ENCODE measurements around the gene HEATR1. TPM values are rescaled to one million over a fixed set of nuclear protein-coding genes. Genes with fewer than 3 reads are reported as not detected.

Gene HEATR1
- total RNA-seq, 1 donor: 47.9 TPM

DNA sequence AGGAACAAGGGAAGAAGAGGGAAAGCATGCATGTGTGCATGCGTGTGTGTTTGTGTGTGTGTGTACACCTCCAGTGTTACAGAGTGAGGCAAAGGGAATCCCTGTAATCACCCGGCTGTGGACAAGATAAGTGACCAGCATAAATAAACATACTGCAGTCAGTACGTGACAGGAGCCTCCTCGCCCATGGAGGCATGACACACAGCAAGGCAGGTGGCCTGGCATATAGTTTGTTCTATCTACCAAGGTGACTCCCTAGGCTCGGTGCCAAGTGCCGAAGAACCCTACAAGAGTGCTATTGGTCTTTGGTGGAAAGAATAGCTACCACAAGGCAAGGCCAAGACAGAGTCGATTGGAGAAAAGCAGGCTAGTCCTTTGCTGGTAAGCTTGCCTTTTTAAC is 31.7 kb upstream of the HEATR1 start:
- DNase-seq (ENCODE audit: low read depth): no peak
- TF ChIP-seq, protein P1, sequence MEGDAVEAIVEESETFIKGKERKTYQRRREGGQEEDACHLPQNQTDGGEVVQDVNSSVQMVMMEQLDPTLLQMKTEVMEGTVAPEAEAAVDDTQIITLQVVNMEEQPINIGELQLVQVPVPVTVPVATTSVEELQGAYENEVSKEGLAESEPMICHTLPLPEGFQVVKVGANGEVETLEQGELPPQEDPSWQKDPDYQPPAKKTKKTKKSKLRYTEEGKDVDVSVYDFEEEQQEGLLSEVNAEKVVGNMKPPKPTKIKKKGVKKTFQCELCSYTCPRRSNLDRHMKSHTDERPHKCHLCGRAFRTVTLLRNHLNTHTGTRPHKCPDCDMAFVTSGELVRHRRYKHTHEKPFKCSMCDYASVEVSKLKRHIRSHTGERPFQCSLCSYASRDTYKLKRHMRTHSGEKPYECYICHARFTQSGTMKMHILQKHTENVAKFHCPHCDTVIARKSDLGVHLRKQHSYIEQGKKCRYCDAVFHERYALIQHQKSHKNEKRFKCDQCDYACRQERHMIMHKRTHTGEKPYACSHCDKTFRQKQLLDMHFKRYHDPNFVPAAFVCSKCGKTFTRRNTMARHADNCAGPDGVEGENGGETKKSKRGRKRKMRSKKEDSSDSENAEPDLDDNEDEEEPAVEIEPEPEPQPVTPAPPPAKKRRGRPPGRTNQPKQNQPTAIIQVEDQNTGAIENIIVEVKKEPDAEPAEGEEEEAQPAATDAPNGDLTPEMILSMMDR (IDR thresholded peaks at IDR 0.05; ENCODE audit: insufficient read depth, low read depth, low read length): no peak
- no peak overlapping the region for H3K4me3 ChIP-seq (ENCODE audit: low read depth, low read length)

DNA sequence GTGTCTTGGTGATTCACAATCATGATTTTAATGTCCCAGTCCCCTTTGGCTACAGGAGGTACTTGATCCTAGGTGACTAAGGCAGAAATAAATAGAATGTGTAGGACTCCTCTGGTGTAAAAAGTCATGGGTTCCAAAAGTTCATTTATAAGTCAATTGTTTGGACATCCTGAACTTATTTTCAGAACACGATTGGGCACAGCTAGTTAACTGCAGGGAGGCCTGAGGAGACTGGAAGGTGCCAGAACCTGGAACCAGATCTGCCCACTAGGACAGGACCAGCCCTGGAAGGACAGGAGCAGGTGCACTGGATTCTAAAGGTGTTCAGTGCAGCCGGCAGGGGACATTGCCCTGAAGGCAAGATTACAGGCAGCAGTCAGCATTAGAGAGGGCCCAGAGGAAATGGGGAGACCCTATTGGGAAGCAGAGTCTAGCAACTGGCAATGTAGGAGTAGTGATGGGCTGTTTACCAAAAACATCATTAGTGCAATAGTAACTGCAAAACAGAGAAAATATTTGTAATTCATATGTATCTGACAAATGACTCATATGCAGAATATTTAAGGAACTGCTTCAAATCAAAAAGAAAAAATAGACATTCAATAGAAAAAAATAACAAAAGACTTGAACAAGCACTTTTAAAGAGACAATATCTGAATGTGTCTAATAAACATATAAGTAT is 23.6 kb upstream of the HEATR1 start:
- no peak overlapping the region for H3K4me3 ChIP-seq (ENCODE audit: low read depth, low read length)

GRCh38 chr1:236623371-236624166 is 19.3 kb upstream of the HEATR1 start:
- peak; percentile 75 for DNase-seq (ENCODE audit: low read depth)
- H3K4me3 ChIP-seq (ENCODE audit: low read depth, low read length): no peak overlapping the region
- TF ChIP-seq, protein P1 (IDR thresholded peaks at IDR 0.05; ENCODE audit: insufficient read depth, low read depth, low read length): no peak

More for the DNA sequence above, 23.6 kb upstream of the HEATR1 start:
- TF ChIP-seq, protein P1 (IDR thresholded peaks at IDR 0.05; ENCODE audit: insufficient read depth, low read depth, low read length): no peak
- no peak for DNase-seq (ENCODE audit: low read depth)

DNA sequence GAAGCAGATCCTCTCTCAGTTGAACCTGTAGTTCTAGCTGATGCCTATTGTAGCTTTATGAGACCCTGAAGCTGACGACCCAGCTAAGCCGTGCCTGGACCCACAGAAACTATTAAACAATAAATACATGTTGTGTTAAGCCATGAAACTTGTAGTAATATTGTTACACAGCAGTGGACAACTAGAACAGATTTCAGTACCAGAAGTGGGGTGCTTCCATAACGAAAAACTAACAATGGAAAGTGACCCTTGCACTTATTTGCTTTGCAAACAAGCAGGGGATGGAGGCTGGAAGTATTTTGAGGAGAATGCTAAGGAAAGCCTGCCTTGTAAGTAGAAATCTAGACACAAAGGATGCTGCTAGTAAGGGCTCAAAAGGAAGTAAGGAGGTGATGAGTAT is 18.1 kb upstream of the HEATR1 start:
- H3K4me3 ChIP-seq (ENCODE audit: low read depth, low read length): no peak overlapping the region
- DNase-seq (ENCODE audit: low read depth): no peak
- TF ChIP-seq, protein P1 (IDR thresholded peaks at IDR 0.05; ENCODE audit: insufficient read depth, low read depth, low read length): no peak

- TF ChIP-seq, protein P1 (IDR thresholded peaks at IDR 0.05; ENCODE audit: insufficient read depth, low read depth, low read length): no peak
- H3K4me3 ChIP-seq (ENCODE audit: low read depth, low read length): no peak overlapping the region
- DNase-seq (ENCODE audit: low read depth): no peak
Observed at GRCh38 chr1:236619398-236619797, 15.1 kb upstream of the HEATR1 start.

- no peak for DNase-seq (ENCODE audit: low read depth)
- no peak overlapping the region for H3K4me3 ChIP-seq (ENCODE audit: low read depth, low read length)
- TF ChIP-seq, protein P1 (IDR thresholded peaks at IDR 0.05; ENCODE audit: insufficient read depth, low read depth, low read length): no peak
Observed at GRCh38 chr1:236618507-236618906, 14.2 kb upstream of the HEATR1 start.
